Activated CD4-positive, alpha-beta T cell treated with anti-CD3 and anti-CD28 coated beads, Interleukin-2, amount 50 U/mL, for 24 hours (primary cell): ENCODE data around the gene ITIH2.
"Not testable (repeated sequence)": the region's sequence is repeated elsewhere in the genome, so short reads cannot be mapped to it uniquely, and the experiment has no call there.

Experiments
- DNase-seq, 2 donors: peaks; one replicate each; pipeline ENCODE4 v3.0.0-alpha.2; 2020; ENCODE audit warnings: low read depth in 1 of 2, low spot score in 1 of 2

Gene ITIH2

GRCh38 chr10:7744307-7744706, 41.2 kb downstream of the ITIH2 start:
- no peak for DNase-seq

- not testable (repeated sequence) for DNase-seq
Measured at GRCh38 chr10:7748637-7749036, 45.5 kb downstream of the ITIH2 start.

- no peak for DNase-seq
Measured at GRCh38 chr10:7750222-7750621, 47.1 kb downstream of the ITIH2 start.

- DNase-seq = no peak
Measured at GRCh38 chr10:7752251-7752650, 49.1 kb downstream of the ITIH2 start.

- DNase-seq = no peak
Measured at GRCh38 chr10:7755103-7755502, 52.0 kb downstream of the ITIH2 start.

GRCh38 chr10:7756360-7756992, 53.4 kb downstream of the ITIH2 start:
- DNase-seq = no peak

GRCh38 chr10:7763929-7764328, 60.8 kb downstream of the ITIH2 start:
- DNase-seq = no peak

GRCh38 chr10:7766241-7766640, 63.1 kb downstream of the ITIH2 start:
- no peak for DNase-seq

GRCh38 chr10:7767209-7767608, 64.1 kb downstream of the ITIH2 start:
- DNase-seq = no peak

- DNase-seq = no peak
Measured at GRCh38 chr10:7768417-7768816, 65.3 kb downstream of the ITIH2 start.

GRCh38 chr10:7773845-7774801, 71.0 kb downstream of the ITIH2 start:
- no peak for DNase-seq

GRCh38 chr10:7776777-7777176, 73.7 kb downstream of the ITIH2 start:
- no peak for DNase-seq

- DNase-seq = not testable (repeated sequence)
Measured at GRCh38 chr10:7782194-7782593, 79.1 kb downstream of the ITIH2 start.

GRCh38 chr10:7786430-7786829, 83.3 kb downstream of the ITIH2 start:
- DNase-seq = no peak

- no peak for DNase-seq
Measured at GRCh38 chr10:7787150-7787856, 84.2 kb downstream of the ITIH2 start.

GRCh38 chr10:7787857-7788638, 84.9 kb downstream of the ITIH2 start, which contains the start of the genes ATP5F1C and KIN:
Gene ATP5F1C (plus strand): TSS chr10:7788177. CDS start chr10:7788208, 31 bp downstream.
Gene KIN (minus strand): TSS chr10:7787993. CDS start chr10:7787933, 60 bp downstream.
- DNase-seq = peak; percentile 94 to 97

GRCh38 chr10:7788639-7789286, 85.6 kb downstream of the ITIH2 start:
- no peak for DNase-seq

- no peak for DNase-seq
Measured at GRCh38 chr10:7789390-7789789, 86.3 kb downstream of the ITIH2 start.

- no peak for DNase-seq
Measured at GRCh38 chr10:7792541-7792940, 89.4 kb downstream of the ITIH2 start.
